Left renal pelvis (tissue), 4 donors: ENCODE data around the gene INPP5A. TPM values are rescaled to one million over a fixed set of nuclear protein-coding genes. Genes with fewer than 3 reads are reported as not detected.

Experiments used
- DNase-seq, 4 donors: peaks; one replicate each; pipeline ENCODE4 v3.0.0-alpha.2; 2013; ENCODE audit warnings: low read depth in 4 of 4, low spot score in 3 of 4
- polyA plus RNA-seq, 4 donors: library from polyadenylated mRNA; unstranded; fragments of 120-200 nt; gene quantifications; one replicate each; pipeline ENCODE4 v1.2.1, GENCODE V29; 2013; ENCODE audit not compliant: insufficient read length in 4 of 4

Gene INPP5A
- polyA plus RNA-seq, 4 donors, result 29.0 to 40.2 (median 35.5) TPM

DNA sequence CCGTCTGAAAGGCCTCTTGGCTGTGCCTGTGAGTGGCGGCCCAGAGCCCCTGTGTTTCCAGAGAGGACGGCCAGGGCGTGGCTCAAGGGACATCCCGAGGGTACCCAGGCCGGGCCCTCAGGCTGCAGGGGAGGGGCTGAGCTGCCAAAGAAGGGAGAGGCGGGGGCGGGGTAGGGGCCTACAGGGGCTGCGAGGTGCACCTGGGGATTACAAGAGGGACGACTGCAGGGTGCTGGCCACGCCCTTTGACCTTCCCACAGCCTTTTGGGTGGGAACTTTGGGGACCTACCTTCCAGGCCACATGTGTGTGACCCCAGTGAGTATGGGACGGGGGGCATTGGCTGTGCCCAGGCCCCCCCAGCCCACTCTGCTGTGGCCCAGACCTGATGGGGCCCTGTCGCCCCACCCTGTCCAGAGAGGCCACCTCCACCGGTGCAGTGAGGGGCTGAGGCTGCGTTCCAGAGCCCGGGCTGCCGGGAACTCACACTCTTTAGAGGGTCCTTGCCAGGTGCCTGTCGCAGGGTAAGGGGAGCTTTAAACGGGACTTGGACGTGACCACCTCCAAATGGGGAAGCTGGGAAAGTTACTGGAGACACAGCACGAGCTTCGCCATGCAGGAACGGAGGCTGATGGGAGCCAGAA, 267.3 kb downstream of the INPP5A start:
- no peak for DNase-seq

DNA sequence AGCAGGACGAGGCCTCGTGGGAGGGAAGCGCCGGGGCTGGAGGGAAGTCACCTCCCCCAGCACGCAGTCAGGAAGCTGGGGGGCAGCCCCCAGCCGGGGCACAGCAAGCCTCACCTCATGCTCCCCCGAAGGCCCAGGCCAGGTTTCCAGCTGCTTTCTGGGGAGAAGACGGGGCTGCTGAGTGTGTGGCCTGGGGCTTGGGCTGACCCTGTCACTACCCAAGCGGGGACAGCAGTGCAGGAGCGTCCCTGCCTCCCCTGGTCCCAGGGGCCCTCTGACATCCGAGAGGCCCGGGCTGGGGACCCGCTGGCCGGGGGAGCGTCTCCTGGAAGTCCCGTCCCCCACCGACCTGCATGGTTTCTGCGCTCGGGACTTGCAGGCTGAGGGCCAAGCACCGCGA, 268.0 kb downstream of the INPP5A start:
- DNase-seq, result no peak

DNA sequence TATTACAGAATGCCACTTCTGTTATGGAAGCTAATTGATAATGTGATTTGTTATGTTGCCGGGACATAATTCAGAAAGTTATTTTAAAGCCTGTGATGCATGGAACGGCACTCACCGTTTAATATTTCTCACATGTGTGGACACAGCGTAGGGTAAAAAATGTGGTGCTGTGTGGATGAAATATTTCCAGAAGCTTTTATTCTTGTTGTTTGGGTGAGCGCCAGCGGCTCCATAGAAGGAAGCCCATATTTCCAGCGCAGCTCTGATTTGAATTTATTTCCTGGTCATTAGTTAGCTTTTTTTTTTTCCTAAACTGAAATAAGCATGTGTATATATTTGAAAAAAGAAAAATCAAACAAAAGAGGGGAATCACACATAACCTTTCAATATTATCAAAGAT, 268.5 kb downstream of the INPP5A start:
- no peak for DNase-seq

DNA sequence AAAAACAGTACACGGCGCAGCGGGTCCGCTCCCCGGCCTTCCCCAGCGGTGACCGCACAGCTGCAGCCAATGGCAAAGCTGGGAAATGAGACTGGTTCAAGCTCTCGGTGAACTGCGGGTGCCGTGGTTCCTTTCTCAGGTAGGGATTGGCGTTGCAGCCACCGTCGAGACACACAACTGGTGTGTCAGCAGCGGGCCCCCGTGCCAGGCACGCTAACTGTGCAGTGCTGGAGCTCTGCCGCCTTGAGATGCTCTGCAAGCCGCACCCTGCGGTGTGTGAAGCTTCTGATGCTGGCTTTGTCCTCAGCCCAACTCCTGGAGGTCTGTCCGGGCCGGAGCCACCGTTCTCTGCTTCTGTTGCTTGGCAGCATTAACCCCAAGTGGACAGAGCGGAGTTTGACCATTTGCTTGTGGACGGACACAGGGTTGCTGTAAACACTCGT, 269.0 kb downstream of the INPP5A start:
- DNase-seq, result no peak

DNA sequence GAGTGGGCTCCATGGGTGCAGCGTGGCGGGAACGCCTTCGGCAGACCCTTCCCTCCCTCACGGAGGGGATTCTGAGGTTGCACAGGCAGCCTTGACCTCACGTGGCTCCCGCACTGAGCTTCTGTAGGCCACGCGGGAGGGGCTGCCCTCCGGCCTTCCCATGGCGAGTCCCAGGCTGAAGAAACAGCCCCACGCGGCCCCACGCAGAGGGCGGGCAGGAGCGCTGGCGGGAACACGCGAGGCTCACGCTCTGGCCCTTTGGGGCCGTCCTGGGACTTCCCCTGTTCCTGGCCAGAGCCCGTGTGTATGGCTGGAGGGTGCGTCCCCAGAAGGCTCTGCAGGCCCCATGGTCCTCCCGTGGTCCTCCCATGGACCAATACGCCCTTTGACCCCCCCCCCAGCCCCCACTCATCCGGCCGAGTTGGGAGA, 270.0 kb downstream of the INPP5A start:
- DNase-seq, result no peak

DNA sequence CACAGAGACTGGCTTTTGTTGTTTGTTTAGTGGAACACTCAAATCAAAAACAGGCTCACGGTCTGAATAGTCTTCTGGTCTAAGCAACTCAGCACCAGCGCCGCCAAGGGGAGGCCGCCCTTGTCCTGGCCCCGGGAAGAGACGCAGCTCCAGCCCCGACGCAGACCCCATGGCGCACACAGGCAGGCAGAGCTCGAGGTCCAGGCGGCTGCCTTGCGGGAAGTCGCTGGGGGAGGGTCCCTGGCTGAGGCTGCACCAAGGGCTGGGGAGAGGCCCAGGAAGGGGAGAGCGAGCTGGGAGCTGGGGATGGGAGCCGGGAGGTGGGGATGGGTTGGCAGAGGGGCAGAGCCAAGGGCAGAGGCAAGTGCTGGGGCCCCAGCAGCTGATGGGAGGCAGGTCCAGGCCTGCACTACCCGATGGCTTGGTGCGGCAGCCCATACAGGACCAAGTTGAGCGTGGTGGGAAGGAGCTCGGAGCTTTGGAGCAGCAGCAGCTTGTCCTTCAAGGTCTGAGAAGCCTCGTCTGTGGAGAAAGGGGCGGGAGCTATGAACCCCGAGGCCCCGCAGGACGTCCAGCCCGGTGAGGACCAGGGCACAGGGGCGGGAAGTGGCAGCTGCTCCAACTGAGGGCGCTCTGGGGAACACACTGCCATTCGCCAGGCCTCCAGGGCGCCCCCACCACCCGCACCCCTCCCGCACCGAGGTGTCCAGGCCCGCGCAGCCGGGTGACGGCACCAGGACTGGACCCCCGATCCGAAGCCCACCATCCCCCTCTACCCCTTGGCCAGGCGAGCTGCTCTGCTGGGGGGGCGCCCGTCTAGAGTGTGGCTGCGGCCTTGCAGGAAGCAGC, 271.0 kb downstream of the INPP5A start:
- DNase-seq, result no peak

DNA sequence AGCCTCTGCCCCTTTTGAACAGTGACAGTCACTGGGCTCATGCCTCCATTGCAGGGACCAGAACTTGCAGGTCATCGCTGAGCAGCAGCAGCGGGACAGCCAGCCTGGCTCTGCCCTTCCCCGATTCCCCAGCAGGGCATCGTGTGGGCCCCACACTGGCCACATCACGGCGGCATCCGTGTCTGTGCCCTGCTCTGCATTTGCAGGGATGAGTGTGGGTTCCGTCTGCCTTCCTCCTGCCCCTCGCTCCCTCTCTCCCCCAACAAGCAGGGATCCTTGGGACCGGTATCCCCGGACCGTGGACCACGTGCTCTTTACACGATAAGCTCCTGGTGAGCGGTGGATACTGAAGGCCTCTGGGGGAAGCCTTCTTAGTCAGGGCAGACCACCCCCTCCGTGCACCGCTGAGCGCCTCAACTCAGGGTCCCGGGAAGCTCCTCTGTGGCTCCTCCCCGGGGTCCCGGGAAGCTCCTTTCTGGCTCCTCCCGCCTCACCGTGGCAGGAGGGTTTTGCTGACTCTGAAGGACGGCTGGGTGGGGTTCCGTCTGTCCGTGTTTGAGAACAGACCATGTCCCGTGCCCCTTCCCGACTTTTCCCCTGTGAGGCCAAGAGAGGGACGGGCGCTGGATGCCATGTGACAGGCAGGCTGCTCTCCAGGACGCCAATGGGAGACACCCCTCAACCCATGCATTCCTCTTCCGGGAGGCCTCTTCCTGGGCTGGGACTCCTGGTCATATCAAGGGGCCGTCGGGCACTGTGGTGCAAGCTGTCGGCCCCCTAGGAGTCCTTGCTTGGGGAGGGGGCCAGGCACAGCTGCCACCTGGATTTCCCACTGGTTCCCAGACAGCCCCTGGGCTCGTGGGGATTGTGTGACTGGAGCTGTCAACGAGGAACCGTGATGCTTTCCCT, 271.9 kb downstream of the INPP5A start:
- DNase-seq, result no peak

DNA sequence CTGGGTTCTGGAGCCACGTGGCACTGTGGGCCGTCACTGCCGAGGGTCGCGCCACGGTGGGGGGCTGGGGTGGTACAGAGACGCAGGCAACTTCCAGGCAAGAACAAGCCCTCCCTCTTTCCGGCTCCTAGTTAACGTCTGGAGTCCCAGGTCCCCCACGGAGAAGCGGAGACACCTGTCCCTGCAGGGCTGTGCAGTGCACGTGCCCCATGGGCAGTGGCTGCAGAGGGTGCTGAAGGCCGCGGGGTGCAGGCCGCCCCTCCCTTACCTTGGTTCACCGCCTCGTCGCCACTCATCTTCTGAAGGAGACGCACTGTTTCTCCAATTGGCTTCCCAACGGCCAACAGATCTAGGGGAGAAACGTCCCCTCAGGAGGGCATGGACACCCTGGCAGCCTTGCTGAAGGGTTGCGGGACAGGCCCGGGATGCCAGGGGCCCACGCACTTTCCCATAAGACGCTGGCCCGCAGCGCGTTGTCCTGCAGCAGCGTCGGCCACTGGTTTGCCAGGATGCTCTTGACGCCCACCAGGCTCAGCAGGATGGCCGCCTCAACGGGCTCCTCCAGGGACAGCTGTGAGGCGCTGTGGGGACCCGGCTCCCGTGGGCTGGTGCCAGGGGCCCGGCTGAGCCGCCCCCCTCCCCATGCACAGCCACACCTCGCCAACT, 272.7 kb downstream of the INPP5A start:
- DNase-seq, result no peak

DNA sequence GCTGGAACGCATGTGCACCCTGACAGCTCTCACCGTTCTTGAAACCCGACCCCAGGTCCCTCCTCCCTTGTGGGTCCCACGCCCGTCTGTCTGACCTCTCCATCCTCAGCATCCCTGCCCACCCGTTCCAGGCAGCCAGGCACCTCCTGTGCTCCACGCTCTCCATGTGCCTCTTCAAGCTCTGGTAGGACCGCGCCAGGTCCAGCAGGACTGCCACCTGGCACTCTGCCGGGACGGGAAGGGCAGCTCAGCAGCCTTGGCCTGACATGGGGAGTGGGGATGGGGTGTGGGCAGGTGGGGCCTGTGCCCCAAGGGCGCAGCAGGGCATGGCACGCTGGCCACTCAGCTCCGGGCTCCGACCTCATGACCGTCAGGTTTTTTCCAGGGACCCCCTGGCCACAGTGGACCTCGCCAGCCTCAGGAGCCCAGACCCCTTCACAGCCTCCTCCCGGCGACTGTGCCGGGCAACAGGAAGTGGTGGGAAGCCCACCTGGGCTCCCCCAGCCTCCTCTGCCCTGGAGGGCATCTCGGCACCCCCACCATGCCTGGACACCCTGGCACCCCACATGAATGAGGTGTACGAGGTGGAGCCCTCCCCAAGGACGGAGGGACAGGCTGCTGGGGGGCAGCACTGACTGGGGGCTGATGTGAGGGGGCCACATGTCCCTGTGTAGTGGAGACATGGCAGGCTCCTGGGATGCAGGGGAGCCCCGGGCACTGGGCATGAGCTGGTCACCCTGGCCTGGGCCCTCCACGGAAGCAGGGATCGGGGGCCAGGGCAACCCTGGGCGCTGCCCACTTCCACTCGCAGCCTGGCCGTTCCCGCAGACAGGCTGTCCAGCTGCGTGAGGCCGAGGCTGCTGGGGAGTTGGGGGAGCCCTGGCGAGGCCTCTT, 273.5 kb downstream of the INPP5A start:
- no peak for DNase-seq

DNA sequence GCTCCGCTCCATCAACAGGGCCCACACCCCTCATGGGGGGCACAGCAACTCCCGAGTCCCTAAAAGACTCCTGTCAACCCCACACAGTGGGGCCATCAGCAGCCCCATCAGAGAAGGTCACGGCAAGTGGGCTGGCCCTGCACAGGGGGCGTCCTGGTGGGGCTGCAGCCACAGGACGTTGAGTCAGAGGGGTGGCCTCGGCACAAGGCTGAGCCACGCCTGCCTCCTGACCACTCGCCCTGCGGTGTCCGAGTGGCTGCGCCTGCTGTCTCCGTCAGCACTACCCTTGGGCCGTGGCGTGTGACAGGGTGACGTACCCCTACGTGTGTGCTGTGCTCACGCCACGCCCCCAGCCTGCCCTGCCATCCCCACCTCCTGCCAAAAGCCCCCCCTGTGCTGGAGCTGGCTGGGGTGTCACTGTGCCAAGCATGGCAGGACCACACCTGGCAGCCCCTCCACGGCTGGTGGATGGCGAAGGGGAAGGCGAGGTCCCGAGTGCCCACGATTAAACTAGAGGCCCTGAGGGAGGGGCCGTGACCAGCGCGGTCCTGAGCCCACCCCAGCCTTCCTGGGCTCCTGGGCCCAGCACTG, 274.4 kb downstream of the INPP5A start:
- DNase-seq, result no peak

DNA sequence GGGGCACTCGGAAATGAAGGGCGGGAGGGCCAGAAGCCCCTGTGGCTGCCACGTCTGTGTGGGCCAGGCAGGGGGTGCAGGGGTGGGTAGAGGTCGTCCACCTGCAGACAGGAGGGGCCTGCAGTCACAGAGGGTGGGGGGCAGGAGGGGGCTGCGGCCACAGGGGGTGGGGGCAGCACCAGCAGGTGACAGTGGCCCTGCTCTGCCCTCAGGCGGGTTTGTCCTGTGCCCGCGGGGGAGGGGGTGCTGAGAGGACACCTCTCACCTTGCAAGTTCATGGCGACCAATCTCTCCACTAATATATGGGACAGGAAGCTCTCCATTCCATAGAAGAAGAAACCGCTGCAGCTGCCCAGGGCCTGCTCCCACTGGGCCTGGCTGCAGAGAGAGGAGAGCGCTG, 274.9 kb downstream of the INPP5A start:
- DNase-seq, result no peak

DNA sequence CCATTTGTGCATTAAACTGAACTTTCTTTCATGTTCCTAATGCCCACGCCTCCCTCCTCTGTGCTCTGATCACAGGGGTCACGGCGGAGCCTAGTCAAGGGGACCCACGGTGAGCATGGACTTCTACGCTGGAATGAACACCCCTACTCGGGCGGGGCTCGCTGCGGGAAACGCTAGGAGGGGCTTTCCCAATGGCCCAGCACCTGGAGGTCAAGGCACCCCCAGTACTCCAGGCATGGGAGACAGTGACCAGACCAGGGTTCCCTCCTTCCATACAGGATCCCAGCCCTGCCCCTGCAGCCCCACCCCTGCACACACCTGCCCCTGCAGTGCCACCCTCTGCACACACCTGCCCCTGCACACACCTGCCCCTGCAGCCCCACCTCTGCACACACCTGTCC, 275.4 kb downstream of the INPP5A start:
- no peak for DNase-seq

DNA sequence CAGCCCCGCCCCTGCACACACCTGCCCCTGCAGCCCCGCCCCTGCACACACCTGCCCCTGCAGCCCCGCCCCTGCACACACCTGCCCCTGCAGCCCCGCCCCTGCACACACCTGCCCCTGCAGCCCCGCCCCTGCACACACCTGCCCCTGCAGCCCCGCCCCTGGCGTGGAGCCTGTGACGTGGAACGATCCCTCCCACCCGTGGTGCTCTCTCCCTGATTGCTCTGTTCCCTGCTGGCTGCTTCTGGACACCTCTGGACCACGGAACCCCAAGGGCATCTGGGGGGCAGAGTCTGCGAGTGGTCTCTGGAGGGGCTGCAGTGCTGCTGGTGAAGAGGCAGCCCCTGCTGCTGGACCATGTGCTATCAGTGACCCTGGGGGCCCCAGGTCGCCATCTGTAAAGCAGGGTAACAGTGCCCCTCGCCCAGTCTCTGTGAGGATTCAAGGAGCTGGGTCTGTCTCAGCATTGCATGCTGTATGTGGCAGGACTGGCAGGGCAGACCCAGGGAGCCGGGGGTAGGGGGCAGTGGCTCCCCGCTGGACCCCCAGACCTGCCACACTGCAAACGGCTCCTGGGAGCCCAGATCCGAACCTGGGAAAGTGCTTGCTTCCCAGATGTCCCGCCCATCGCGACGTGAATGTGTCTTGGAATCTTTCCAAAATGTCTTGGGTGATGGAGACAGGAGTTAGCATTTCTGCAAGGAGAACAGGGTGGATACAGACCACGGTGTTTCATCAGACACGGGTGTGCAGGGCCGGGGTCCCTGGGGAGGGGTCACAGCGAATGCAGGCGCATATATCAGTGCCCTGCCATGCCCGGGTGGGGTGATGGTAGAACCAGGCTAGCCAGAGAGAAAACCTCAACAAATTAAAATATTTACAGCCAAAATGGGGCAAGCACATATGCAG, 276.2 kb downstream of the INPP5A start:
- DNase-seq, result no peak

DNA sequence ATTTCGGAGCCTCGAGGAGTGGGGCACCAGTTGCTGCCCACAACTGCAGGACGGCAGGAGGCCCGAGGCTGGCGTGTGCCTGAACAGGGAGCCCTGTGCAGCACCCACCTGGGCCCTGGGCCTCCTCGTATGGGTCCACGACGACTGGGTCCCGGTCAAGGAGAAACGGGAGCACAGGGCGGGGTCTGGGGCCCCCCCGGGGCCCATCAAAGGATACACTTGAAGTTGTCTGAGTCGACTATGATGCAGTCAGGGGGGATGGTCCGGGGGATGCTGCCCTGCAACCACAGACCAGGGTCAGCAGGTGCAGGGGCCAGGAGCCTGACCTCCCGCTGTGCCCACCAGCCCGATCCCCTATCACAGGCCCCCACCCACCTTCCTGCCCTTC, 276.9 kb downstream of the INPP5A start:
- no peak for DNase-seq

DNA sequence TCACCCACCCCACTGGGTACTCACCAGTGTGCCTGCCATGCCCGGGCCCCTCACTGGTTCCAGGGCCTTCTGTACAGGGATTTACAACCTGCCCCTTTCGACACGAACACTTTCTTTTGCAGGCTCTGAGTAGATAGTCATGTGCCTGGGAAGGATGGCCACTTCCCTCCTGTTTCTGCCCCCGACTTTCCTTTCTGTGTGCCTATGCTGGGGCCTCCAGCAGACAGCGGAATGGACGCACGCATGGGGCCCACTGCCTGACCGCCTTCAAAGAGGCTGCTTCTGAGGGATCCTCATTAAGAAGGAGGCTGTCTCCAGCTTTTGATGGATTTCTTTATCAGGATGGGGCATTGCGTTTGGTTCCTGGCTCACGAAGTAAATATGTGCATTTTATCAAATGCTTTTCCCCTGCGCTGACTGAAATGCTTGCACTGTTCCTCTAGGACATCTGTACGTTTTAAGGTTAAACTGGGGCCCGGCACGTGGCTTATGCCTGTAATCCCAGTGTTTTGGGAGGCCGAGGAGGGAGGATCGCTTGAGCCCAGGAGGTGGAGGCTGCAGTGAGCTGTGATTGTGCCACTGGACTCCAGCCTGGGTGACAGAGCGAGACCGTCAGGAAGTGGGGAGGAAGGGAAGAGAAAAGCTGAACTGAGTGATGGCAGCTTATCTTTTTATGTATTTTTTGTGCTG, 277.7 kb downstream of the INPP5A start:
- DNase-seq, result no peak

DNA sequence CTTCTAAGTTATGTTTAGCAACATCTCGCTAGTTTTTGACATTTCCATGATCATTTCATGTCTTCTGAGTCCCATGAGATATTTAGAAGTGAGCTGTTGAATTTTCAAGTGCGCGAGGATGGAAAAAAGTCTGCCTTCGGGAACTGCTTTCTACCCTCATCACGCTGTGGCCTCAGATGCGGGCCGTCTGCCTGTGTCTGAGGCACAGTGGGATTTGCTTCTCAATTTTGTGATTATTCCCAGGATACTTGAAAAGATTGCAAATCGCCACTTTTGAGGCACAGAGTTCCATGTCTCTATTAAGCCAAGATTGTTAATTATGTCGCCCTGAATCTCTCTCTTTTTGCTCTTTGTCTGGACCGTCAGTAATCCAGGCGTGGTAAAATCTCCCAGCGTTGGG, 279.1 kb downstream of the INPP5A start:
- DNase-seq, result no peak

DNA sequence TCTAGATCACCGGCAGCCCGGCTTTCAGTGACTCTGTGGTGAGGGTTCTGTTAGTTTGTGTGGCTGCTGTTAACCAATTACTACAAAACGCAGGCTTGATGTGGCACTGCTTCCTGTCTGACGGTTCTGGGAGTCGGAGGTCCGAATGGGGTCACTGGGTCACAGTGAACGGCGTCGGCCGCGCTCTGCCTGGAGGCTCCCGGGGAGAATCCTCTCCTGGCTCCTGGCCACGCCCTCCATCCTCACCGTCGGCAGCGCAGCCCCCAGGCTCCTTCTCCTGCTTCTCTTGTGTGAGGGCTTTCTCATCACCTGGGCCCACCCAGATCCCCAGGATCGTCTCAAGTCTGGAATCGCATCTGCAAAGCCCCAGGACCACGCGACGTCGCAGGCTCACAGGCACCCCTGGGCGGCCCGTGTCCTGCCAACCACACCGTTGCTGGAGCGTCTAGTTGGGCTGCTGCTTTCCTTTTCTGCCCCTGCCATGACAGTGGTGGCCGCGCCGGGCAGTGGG, 280.2 kb downstream of the INPP5A start:
- no peak for DNase-seq
